HG02759 (cell line): Measurements from ENCODE around the gene NKD1.
A peak's percentile ranks its signal among the peaks of the same experiment; 100 is the strongest.

Experiments
- ATAC-seq: cut with Tn5 transposase; IDR thresholded peaks from one replicate; pipeline ENCODE4 v1.9.1; 2021; ENCODE audit warnings: mild to moderate bottlenecking, moderate library complexity; ENCODE audit not compliant: unreplicated experiment

The NKD1 gene

DNA sequence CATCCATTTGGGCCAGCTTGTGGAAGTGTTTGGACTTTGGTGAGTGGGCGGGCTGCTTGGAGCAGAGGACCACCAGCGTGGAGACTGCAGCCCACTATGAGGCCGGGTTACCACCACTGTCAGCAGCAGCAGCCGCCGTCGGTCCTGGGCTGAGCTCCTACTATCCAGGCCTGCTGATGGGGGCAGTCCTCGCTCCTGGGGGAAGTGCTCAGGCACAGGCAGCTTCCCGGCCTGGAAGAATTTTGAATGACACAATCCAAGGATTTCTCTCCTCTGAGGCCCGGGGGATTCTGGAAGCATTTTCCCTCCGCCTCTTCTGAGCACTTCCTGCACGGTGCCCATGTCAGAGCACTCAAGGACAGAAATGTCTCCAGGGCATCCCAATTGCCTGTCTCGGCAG is 139.9 kb downstream of the NKD1 start:
- ATAC-seq = no peak

DNA sequence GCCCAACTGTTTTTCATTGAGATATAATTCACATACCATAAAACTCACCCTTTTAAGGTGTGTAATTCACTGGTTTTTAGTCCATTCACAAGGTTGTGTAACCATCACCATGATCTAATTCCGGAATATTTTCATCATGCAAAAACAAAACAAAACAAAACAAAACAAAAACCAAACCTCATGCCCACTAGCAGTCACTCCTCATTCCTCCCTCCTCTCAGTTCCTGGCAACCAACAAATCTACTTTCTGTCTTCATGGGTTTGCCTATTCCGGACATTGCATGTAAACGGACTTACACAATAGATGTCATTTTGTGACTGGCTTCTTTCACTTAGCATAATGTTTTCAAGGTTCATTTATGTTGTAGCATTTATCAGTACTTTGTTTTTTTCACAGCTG is 140.7 kb downstream of the NKD1 start:
- no peak for ATAC-seq

DNA sequence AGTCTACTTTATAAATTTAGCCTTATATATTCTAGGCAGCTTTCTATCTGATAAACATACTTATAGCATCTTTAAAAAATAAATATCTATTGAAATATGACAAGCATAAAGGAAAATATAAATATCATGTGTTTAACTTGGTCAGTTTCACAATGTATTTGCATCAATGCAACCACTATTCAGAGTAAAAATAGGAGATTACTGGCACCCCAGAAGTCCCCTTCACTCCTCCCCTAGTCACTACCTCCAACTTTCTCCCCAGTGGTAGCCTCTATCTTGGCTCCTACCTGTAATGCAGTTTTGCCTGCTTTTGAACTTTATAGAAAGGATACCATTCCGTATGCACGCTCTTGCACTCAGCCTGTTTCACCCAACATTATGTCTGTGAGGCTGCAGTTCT is 142.0 kb downstream of the NKD1 start:
- ATAC-seq = no peak

DNA sequence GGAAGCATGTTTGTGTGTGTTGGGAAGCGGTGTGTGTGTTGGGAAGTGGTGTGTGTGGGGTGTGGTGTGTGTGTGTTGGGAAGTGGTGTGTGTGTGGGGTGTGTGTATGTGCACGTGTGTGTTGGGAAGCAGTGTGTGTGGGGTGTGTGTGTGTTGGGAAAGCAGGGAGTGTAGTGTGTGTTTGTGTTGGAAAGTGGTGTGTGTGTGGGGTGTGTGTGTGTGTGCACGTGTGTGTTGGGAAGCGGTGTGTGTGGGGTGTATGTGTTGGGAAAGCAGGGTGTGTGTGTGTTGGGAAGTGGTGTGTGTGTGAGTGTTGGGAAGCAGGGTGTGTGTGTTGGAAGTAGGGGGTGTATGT is 144.4 kb downstream of the NKD1 start:
- no peak for ATAC-seq

DNA sequence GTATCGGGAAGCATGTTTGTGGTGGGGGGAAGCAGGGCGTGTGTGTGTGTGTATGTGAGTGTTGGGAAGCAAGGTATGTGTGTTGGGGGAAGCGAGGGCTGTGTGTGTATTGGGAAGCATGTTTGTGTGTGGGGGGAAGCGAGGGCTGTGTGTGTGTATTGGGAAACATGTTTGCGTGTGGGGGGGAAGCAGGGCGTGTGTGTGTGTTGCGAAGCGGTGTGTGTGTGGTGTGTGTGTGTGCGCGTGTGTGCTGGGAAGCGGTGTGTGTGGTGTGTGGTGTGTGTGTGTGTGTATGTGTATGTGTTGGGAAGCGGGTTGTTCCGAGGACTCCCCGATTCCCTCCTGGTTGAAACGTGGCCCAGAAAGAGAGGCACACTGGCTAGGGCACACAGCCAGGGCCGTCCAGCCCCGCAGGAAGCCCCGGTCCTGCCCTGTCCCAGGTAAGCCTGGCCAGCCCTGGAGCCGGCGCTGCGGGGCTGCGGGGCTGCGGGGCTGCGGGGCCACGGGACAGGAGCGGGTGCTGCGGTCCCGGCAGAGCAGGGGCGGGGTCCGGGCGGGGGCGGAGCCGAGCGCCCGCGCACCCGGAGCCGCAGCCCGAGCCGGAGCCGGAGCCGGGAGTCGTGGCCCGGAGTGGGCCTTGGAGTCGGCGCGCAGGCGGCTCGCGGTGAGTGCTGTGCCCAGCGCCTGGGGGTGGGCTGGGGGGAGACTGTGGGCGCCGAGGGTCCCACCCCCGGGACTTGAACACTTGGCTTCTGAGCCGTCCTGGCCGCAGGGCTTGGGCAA is 145.0 kb downstream of the NKD1 start, which contains the start of gene NOD2:
NOD2 (plus strand) TSS at position 608 of the 783 bp plus-strand sequence. CDS start 5,890 bp downstream, outside the sequence.
- no peak for ATAC-seq

DNA sequence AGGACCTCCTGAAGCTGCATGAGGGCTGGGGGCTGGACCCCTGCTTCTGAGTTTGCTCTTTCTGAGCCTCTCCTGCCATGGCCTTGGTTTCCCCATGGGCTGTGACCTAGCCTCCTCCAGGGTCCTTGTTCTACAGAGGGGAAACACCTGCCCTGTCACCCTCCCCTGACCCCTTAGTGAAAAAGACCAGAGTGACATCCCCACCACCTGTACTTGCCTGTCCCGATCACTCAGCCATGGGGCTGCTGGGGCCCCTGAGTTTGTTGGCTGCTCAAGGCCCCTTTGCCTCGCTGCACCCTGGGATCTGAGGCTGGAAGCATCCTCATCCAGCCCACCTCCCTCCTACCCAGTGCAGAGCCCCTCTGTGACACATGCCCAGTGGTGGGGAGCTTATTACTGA is 146.0 kb downstream of the NKD1 start:
- peak; percentile 35 for ATAC-seq

DNA sequence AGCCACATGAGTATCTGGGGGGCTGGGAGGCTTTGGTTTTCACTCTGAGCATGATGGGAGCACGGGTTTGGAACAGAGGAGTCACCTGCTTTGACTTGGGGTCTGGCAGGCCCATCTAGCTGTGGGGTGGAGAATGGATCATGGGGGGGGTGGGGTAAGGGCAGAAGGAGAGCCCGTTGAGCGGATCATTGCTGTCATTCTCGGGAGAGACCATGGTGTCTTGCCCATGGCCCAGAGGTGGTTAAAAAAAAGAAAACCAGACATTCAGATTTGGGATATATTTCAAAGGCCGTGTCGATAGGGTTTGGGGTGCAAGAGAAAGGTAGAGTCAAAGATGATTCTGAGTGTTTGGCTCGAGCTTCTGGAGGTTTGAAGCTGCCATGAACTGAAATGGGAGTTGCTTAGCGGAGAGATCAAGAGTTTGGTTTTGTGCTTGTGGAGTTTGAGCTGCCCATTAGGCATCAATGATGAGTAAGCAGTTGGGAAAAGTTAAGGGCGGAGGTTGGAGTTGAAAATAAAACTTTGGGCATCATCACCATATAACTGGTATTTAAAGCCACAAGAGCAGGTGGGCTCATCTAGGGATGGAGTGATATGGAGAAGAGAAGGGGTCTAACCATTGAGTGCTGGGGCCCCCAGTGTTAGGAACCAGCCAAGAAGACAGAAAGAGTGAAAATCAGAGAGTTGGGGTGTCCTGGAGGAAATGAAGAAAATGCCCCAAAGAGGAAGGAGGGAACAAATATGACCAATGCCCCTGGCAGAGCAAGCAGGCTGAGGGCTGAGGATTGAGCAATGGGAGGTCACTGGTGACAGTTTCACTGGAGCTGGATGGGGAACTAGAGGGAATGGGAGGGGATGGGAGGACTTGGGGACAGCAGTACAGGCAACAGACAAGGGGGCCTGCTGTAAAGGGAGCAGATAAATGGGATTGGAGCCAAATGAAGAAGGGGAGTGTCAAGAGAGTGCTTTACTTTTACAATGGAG is 147.1 kb downstream of the NKD1 start:
- ATAC-seq = no peak

DNA sequence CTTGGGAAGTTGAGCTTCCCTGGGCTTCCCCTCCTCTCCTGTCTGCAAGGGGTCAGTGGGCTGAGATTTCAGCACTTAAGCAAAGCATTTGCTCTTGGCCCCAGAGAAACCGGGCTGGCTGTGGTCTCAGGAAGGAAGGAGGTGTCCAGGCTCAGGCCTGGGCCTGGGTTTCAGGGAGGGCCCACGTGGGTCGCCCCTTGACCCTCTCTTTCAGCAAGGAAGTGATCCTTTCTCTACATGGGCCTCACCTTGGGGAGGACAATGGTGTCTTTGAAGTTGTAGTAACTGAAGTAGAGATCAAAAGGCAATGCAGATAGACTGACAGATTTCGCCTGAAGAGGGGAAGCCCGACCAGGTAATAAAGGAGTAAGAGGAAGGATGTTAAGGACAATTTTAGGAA is 147.9 kb downstream of the NKD1 start:
- ATAC-seq = peak; percentile 22

DNA sequence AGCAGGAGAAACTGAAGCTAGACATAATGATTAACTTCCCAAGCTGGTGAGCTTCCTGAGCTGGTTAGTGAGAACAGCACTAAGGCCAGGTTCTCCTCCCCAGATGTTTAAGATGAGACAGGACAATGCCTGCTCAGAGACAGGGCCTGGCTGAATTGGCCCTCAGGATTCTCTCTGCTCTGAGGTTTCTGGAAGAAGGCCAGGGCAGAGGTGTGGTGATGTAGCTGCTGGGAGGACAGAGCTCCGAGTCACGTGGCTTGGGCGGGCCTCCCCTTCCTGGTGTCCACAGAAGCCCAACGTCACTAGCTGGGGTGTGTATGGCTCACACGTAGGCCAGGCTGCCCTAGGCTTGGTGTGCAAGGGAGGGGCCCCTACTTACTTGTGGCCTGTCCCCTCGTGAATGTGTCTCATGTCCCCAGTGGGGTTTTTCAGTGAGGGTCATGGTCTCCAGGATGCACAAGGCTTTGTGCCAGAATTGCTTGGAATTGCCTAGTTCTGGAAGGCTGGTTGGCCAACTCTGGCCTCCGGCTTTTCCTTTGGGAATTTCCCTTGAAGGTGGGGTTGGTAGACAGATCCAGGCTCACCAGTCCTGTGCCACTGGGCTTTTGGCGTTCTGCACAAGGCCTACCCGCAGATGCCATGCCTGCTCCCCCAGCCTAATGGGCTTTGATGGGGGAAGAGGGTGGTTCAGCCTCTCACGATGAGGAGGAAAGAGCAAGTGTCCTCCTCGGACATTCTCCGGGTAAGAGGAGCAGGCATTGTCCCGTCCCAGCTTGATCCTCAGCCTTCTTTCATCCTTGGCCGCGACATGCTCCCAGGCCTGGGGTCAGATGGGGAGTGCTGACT is 148.6 kb downstream of the NKD1 start:
- ATAC-seq = peak; percentile 57

DNA sequence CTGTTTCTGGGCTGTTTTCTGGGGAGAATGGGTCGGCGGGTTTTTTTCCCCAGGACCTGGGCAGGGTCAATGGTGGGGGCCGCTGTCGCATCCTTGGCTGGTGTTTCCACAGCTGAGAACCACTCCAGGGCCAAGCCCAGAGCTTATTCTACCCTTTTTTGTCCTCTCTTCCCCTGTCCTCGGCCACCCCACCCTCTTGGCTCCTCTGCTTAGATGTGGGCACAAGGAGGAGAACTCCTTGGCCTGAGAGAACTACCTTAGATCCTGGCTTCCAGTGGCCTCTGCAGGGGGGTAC is 149.2 kb downstream of the NKD1 start:
- ATAC-seq = no peak

DNA sequence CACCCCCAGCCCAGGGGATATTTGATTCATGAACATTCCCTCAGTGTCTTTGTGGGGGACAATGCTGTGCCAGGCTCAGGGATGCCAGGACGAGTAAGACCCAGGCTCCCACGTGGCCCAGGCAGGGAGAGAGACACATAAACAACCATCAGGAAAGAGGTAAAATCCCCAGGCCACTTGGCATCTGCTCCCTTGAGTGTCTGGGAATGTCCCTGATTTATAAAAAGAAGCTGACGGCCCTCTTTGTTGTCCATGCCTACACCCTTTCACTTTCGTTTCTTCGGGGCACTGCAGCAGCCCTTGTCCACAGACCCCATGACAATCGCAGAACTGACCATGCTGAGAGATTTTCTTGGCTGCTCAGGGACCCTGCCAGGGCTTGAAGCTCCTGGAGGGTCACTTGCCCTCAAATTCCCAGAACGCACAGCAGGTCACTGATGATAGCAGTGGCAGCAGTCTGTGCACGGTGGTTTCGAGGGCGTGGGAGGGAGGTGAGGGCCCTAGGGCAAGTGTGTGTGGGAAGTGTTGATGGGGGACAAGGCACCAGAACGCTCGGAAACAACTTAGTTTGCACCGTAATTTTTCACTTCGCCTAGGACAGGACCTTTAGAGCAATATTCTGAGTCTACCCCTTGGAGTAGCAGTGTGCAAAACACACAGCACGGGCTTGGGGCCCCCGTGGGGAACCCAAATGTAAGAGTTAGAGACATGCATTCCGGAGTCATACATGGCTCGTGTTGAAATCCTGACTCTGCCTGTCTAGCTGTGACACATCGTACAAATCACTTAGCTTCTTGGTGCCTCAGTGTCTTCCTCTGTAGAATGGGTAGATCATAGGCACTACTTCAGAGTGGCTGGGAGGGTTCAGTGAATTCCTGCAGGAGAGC is 149.9 kb downstream of the NKD1 start:
- peak; percentile 49 for ATAC-seq
